DOHH2 (cell line): Measurements from ENCODE around the gene FGGY.

Source experiments
- EZH2phosphoT487 ChIP-seq: fragments of 200-600 bp; sonication (generic); IDR thresholded peaks from 2 replicates; pipeline ENCODE4 v1.6.1; 2017; ENCODE audit warnings: borderline replicate concordance, mild to moderate bottlenecking, antibody characterized with exemption, low read length, moderate library complexity, mixed read lengths
- TF ChIP-seq, protein P1 (sequence below): fragments of 200-600 bp; sonication (generic); IDR thresholded peaks from one replicate; pipeline ENCODE4 v1.5.1; 2014; ENCODE audit warnings: antibody characterized with exemption, mild to moderate bottlenecking, low read depth, low read length; ENCODE audit not compliant: poor library complexity, severe bottlenecking

DNA sequence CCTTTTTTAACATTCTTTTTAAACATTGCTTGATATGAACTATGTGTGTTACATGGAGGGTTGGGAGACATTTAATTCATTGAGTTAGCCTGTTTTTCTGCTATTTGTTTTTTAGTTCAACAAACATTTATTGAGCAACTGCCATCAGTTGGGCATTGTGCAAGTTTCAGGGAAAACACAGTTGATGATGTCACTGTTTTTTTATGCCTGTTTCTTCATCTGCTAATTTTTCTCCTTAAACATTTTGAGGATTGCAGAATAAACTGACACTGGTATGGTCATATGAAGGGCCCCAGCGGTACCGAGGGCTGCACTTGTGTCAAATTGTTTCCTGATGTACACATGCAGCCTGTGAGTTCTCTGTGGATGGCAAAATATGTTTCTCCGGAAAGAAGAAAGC, 253.0 kb downstream of the FGGY start:
- TF ChIP-seq, protein P1, sequence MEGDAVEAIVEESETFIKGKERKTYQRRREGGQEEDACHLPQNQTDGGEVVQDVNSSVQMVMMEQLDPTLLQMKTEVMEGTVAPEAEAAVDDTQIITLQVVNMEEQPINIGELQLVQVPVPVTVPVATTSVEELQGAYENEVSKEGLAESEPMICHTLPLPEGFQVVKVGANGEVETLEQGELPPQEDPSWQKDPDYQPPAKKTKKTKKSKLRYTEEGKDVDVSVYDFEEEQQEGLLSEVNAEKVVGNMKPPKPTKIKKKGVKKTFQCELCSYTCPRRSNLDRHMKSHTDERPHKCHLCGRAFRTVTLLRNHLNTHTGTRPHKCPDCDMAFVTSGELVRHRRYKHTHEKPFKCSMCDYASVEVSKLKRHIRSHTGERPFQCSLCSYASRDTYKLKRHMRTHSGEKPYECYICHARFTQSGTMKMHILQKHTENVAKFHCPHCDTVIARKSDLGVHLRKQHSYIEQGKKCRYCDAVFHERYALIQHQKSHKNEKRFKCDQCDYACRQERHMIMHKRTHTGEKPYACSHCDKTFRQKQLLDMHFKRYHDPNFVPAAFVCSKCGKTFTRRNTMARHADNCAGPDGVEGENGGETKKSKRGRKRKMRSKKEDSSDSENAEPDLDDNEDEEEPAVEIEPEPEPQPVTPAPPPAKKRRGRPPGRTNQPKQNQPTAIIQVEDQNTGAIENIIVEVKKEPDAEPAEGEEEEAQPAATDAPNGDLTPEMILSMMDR, result no peak
- no peak for TF ChIP-seq EZH2phosphoT487
